ENCODE data around the gene JAZF1. TPM values are rescaled to one million over a fixed set of nuclear protein-coding genes. Genes with fewer than 3 reads are reported as not detected.
"Not testable (repeated sequence)": the region's sequence is repeated elsewhere in the genome, so short reads cannot be mapped to it uniquely, and the experiment has no call there.

JAZF1 gene
- total and polyA plus RNA-seq, 8 donors, result 4.0 to 13.9 (median 6.0) TPM

- no peaks in the 10 kb centered on the region for H3K27me3 ChIP-seq
- no peak for FAIRE-seq
- H3K4me1 ChIP-seq, result peaks cover 0 to 3% (median 0%) of the 10 kb centered on the region in 3 donors
- 78 to 88% methylated on average over 4 of the region's 4 CpGs for WGBS, 2 donors
- no peak for ATAC-seq
- intact Hi-C loops (cut with DNase I), result loop anchor here in 1 of 3 donors (5.0 kb wide), 1 partner anchor 243 kb away; no protein-coding TSS in a partner anchor
- DNase-seq, result no peak
- TF ChIP-seq, protein P1, sequence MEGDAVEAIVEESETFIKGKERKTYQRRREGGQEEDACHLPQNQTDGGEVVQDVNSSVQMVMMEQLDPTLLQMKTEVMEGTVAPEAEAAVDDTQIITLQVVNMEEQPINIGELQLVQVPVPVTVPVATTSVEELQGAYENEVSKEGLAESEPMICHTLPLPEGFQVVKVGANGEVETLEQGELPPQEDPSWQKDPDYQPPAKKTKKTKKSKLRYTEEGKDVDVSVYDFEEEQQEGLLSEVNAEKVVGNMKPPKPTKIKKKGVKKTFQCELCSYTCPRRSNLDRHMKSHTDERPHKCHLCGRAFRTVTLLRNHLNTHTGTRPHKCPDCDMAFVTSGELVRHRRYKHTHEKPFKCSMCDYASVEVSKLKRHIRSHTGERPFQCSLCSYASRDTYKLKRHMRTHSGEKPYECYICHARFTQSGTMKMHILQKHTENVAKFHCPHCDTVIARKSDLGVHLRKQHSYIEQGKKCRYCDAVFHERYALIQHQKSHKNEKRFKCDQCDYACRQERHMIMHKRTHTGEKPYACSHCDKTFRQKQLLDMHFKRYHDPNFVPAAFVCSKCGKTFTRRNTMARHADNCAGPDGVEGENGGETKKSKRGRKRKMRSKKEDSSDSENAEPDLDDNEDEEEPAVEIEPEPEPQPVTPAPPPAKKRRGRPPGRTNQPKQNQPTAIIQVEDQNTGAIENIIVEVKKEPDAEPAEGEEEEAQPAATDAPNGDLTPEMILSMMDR (IDR thresholded peaks at IDR 0.05), result no peak
- H3K9me3 ChIP-seq, result no peaks in the 10 kb centered on the region
- no peaks in the 10 kb centered on the region for H3K36me3 ChIP-seq
- no peak overlapping the region for H3K4me3 ChIP-seq
- H3K27ac ChIP-seq, result no peak overlapping the region
These were observed 165.4 kb downstream of the JAZF1 start for GRCh38 chr7:28015169-28015568.

DNA sequence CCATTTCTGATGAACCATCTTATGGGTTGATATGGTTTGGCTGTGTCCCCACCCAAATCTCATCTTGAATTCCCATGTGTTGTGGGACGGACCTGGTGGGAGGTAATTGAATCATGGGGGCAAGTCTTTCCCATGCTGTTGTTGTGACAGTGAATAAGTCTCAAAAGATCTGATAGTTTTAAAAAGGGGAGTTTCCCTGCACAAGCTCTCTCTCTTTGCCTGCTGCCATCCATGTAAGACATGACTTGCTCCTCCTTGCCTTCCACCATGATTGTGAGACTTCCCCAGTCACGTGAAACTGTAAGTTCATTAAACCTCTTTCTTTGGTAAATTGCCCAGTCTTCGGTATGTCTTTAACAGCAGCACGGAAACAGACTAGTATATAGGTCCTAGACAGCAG is 166.3 kb downstream of the JAZF1 start:
- FAIRE-seq; intact Hi-C loops (cut with DNase I); H3K36me3 ChIP-seq; H3K27ac ChIP-seq; DNase-seq; H3K4me1 ChIP-seq; ATAC-seq; H3K9me3 ChIP-seq; H3K27me3 ChIP-seq; H3K4me3 ChIP-seq: not testable (repeated sequence)
- 97 to 98% methylated on average over 4 of the region's 4 CpGs for WGBS, 2 donors

GRCh38 chr7:28013441-28013840 is 167.2 kb downstream of the JAZF1 start:
- H3K36me3 ChIP-seq, result no peaks in the 10 kb centered on the region
- H3K27ac ChIP-seq, result no peak overlapping the region
- WGBS, 2 donors, result 96 to 98% methylated on average over 5 of the region's 5 CpGs
- no peaks in the 10 kb centered on the region for H3K27me3 ChIP-seq
- intact Hi-C loops (cut with DNase I), result no loop called here
- H3K9me3 ChIP-seq, result no peaks in the 10 kb centered on the region
- no peak overlapping the region for H3K4me3 ChIP-seq
- FAIRE-seq (no peak), ATAC-seq (no peak), DNase-seq (no peak)
- TF ChIP-seq, protein P1 (IDR thresholded peaks at IDR 0.05), result no peak
- no peaks in the 10 kb centered on the region for H3K4me1 ChIP-seq

DNA sequence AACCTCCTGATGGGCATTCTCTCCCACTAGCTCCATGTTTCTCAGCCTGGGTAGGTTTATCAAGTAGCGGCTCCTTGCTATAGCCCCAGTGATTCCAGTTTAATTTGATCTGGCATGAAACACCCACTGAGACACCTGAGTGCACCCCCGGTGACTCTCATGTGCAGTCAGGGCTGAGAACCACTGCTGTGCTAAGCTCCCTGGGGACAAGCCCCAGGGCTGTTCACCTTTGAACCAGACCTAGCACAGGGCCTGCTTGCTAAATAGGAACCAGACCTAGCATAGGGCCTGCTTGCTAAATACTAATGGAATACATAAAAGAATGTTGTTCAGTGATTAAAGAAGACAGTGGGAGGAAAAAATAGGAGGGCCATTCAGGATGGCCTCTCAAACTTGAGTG is 167.6 kb downstream of the JAZF1 start:
- no peak for DNase-seq
- 97% methylated on average over 2 of the region's 2 CpGs for WGBS, 2 donors
- Histone ChIP-seq H3K4me1 (no peaks in the 10 kb centered on the region), H3K4me3 (no peak overlapping the region), H3K27ac (no peak overlapping the region), H3K9me3 (no peaks in the 10 kb centered on the region), H3K27me3 (no peaks in the 10 kb centered on the region), H3K36me3 (no peaks in the 10 kb centered on the region)
- intact Hi-C loops (cut with DNase I), result no loop called here
- FAIRE-seq, result no peak
- no peak for ATAC-seq
- TF ChIP-seq, protein P1 (IDR thresholded peaks at IDR 0.05), result no peak

DNA sequence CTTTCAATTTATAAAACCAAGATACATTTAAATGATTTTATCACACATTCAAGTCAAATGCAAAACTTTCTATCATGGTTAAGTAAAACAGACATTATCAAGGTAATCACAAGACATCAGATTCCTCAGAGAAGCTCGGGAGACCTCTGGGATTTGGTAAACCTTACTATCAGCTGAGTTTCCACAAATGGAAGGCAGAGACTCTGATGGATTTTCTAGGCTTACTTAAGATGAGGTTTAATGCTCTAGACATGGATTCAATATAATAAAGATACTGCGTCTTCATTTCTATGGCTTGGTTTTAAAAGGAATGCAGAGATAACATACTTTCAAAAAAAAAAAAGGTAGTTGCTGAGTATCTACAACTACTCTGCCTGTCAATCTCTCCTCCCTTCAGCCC is 171.7 kb downstream of the JAZF1 start:
- Histone ChIP-seq H3K4me3 (no peak overlapping the region), H3K27ac (no peak overlapping the region), H3K9me3 (no peaks in the 10 kb centered on the region), H3K4me1 (no peaks in the 10 kb centered on the region), H3K36me3 (no peaks in the 10 kb centered on the region), H3K27me3 (no peaks in the 10 kb centered on the region)
- FAIRE-seq (no peak), ATAC-seq (no peak), DNase-seq (no peak)
- TF ChIP-seq, protein P1 (IDR thresholded peaks at IDR 0.05), result no peak
- WGBS, 2 donors, result 54 to 67% methylated on average over 2 of the region's 2 CpGs
- intact Hi-C loops (cut with DNase I), result no loop called here

All from pancreas (tissue), 10 donors.